ENCODE measurements around the gene CCSER1.

The CCSER1 gene

GRCh38 chr4:90118527-90119195 lies 8.5 kb upstream of the CCSER1 start:
- Histone ChIP-seq H3K4me1 (ENCODE audit: control insufficient read depth, low read length) (no peaks in the 10 kb centered on the region), H4K20me1 (ENCODE audit: control insufficient read depth, insufficient read depth, low read depth, low read length) (no peaks in the 10 kb centered on the region), H3K79me2 (ENCODE audit: control insufficient read depth, low read length) (no peaks in the 10 kb centered on the region), H3F3A (ENCODE audit: control insufficient read depth, insufficient read depth) (no peaks in the 10 kb centered on the region), H3K27me3 (ENCODE audit: control insufficient read depth, low read length) (no peaks in the 10 kb centered on the region), H3K9me2 (replicated peaks; ENCODE audit: control insufficient read depth, low read length) (no peaks in the 10 kb centered on the region), H3K4me3 (ENCODE audit: low read length) (no peak overlapping the region), H3K9me3 (ENCODE audit: control insufficient read depth, insufficient read depth, low read length) (no peaks in the 10 kb centered on the region), H3K36me3 (ENCODE audit: control insufficient read depth, low read length) (no peaks in the 10 kb centered on the region), H3K27ac (ENCODE audit: low read depth, low read length) (no peak overlapping the region), H3K4me2 (ENCODE audit: low read length) (no peak overlapping the region)
- no peak for TF ChIP-seq CTCF (IDR thresholded peaks at IDR 0.05; ENCODE audit: low read depth, low read length, poor library complexity, severe bottlenecking)
- TF ChIP-seq EZH2phosphoT487 (IDR thresholded peaks at IDR 0.05; ENCODE audit: borderline replicate concordance, low read length) = no peak

- no peak overlapping the region for H3K4me2 ChIP-seq (ENCODE audit: low read length)
- H3K36me3 ChIP-seq (ENCODE audit: control insufficient read depth, low read length) = no peaks in the 10 kb centered on the region
- H3K9me3 ChIP-seq (ENCODE audit: control insufficient read depth, insufficient read depth, low read length) = no peaks in the 10 kb centered on the region
- no peak overlapping the region for H3K27ac ChIP-seq (ENCODE audit: low read depth, low read length)
- H3K79me2 ChIP-seq (ENCODE audit: control insufficient read depth, low read length) = no peaks in the 10 kb centered on the region
- no peaks in the 10 kb centered on the region for H3K4me1 ChIP-seq (ENCODE audit: control insufficient read depth, low read length)
- H3K27me3 ChIP-seq (ENCODE audit: control insufficient read depth, low read length) = no peaks in the 10 kb centered on the region
- H3K9me2 ChIP-seq (replicated peaks; ENCODE audit: control insufficient read depth, low read length) = no peaks in the 10 kb centered on the region
- H3F3A ChIP-seq (ENCODE audit: control insufficient read depth, insufficient read depth) = no peaks in the 10 kb centered on the region
- H4K20me1 ChIP-seq (ENCODE audit: control insufficient read depth, insufficient read depth, low read depth, low read length) = no peaks in the 10 kb centered on the region
- no peak overlapping the region for H3K4me3 ChIP-seq (ENCODE audit: low read length)
- TF ChIP-seq EZH2phosphoT487 (IDR thresholded peaks at IDR 0.05; ENCODE audit: borderline replicate concordance, low read length) (no peak), CTCF (IDR thresholded peaks at IDR 0.05; ENCODE audit: low read depth, low read length, poor library complexity, severe bottlenecking) (no peak)
Measured at GRCh38 chr4:90120037-90120436, 7.2 kb upstream of the CCSER1 start.

- Histone ChIP-seq H4K20me1 (ENCODE audit: control insufficient read depth, insufficient read depth, low read depth, low read length) (no peaks in the 10 kb centered on the region), H3K79me2 (ENCODE audit: control insufficient read depth, low read length) (no peaks in the 10 kb centered on the region), H3K36me3 (ENCODE audit: control insufficient read depth, low read length) (no peaks in the 10 kb centered on the region), H3K27me3 (ENCODE audit: control insufficient read depth, low read length) (no peaks in the 10 kb centered on the region), H3K9me3 (ENCODE audit: control insufficient read depth, insufficient read depth, low read length) (no peaks in the 10 kb centered on the region), H3K4me2 (ENCODE audit: low read length) (no peak overlapping the region), H3K4me1 (ENCODE audit: control insufficient read depth, low read length) (no peaks in the 10 kb centered on the region), H3F3A (ENCODE audit: control insufficient read depth, insufficient read depth) (no peaks in the 10 kb centered on the region), H3K9me2 (replicated peaks; ENCODE audit: control insufficient read depth, low read length) (no peaks in the 10 kb centered on the region), H3K4me3 (ENCODE audit: low read length) (no peak overlapping the region), H3K27ac (ENCODE audit: low read depth, low read length) (no peak overlapping the region)
- no peak for TF ChIP-seq EZH2phosphoT487 (IDR thresholded peaks at IDR 0.05; ENCODE audit: borderline replicate concordance, low read length)
- no peak for TF ChIP-seq CTCF (IDR thresholded peaks at IDR 0.05; ENCODE audit: low read depth, low read length, poor library complexity, severe bottlenecking)
Measured at GRCh38 chr4:90120815-90121214, 6.4 kb upstream of the CCSER1 start.
